Putamen (tissue), 1 donor: Measurements from ENCODE around the gene CERS6.
A peak's percentile ranks its signal among the peaks of the same experiment; 100 is the strongest.

Experiments
- DNase-seq: peaks from one replicate; pipeline ENCODE4 v3.0.0-alpha.2; 2016; ENCODE audit warnings: low spot score

Gene CERS6

GRCh38 chr2:168703926-168704325 lies 247.9 kb downstream of the CERS6 start:
- DNase-seq, result no peak

- DNase-seq, result no peak
These were observed 249.7 kb downstream of the CERS6 start for GRCh38 chr2:168705534-168706470.

- DNase-seq, result no peak
These were observed 250.7 kb downstream of the CERS6 start for GRCh38 chr2:168706806-168707205.

- DNase-seq, result no peak
These were observed 252.0 kb downstream of the CERS6 start for GRCh38 chr2:168708080-168708479.

GRCh38 chr2:168710754-168711467 lies 254.8 kb downstream of the CERS6 start:
- no peak for DNase-seq

GRCh38 chr2:168712053-168712452 lies 256.0 kb downstream of the CERS6 start:
- no peak for DNase-seq

GRCh38 chr2:168713325-168713724 lies 257.3 kb downstream of the CERS6 start:
- DNase-seq, result no peak

- no peak for DNase-seq
These were observed 259.8 kb downstream of the CERS6 start for GRCh38 chr2:168715849-168716248.

- DNase-seq, result no peak
These were observed 260.8 kb downstream of the CERS6 start for GRCh38 chr2:168716839-168717238.

- no peak for DNase-seq
These were observed 261.9 kb downstream of the CERS6 start for GRCh38 chr2:168717790-168718502.

- no peak for DNase-seq
These were observed 262.6 kb downstream of the CERS6 start for GRCh38 chr2:168718622-168719021.

GRCh38 chr2:168719446-168719845 lies 263.4 kb downstream of the CERS6 start:
- DNase-seq, result no peak

- no peak for DNase-seq
These were observed 266.5 kb downstream of the CERS6 start for GRCh38 chr2:168722592-168722991.

GRCh38 chr2:168723275-168723899 lies 267.3 kb downstream of the CERS6 start:
- DNase-seq, result no peak

GRCh38 chr2:168726375-168726774 lies 270.3 kb downstream of the CERS6 start:
- no peak for DNase-seq

GRCh38 chr2:168727904-168728470 lies 271.9 kb downstream of the CERS6 start:
- no peak for DNase-seq

GRCh38 chr2:168729455-168729854 lies 273.4 kb downstream of the CERS6 start:
- no peak for DNase-seq

- no peak for DNase-seq
These were observed 274.3 kb downstream of the CERS6 start for GRCh38 chr2:168730344-168730743.

GRCh38 chr2:168731002-168731401 lies 274.9 kb downstream of the CERS6 start:
- DNase-seq, result peak; percentile 53

- DNase-seq, result no peak
These were observed 275.5 kb downstream of the CERS6 start for GRCh38 chr2:168731616-168732015.

- DNase-seq, result no peak
These were observed 276.0 kb downstream of the CERS6 start for GRCh38 chr2:168732100-168732499.

- no peak for DNase-seq
These were observed 276.4 kb downstream of the CERS6 start for GRCh38 chr2:168732506-168732905.
